KMS-11 (cell line): ENCODE data around the gene KCNK17.

Experiments
- H2AFZ ChIP-seq: fragments of 200-600 bp; sonication (generic); 2 replicates; pipeline ENCODE4 v1.6.1; 2016; ENCODE audit warnings: antibody characterized with exemption, mixed run types, low read depth
- H3K27ac ChIP-seq: fragments of 200-600 bp; sonication (generic); 2 replicates; pipeline ENCODE4 v1.6.1; 2016; ENCODE audit warnings: mild to moderate bottlenecking, mixed run types
- H3K27me3 ChIP-seq: fragments of 200-600 bp; sonication (generic); 2 replicates; pipeline ENCODE4 v1.6.1; 2017; ENCODE audit warnings: mild to moderate bottlenecking, low read depth, mixed run types, moderate library complexity; ENCODE audit not compliant: insufficient read depth
- H3K36me3 ChIP-seq: fragments of 200-600 bp; sonication (generic); 2 replicates; pipeline ENCODE4 v1.6.1; 2017; ENCODE audit warnings: mild to moderate bottlenecking, mixed run types; ENCODE audit not compliant: insufficient read depth
- H3K4me1 ChIP-seq: fragments of 200-600 bp; sonication (generic); 2 replicates; pipeline ENCODE4 v1.6.1; 2016; ENCODE audit warnings: mild to moderate bottlenecking, low read depth, mixed run types; ENCODE audit not compliant: poor library complexity, severe bottlenecking
- H3K4me2 ChIP-seq: fragments of 200-600 bp; sonication (generic); 2 replicates; pipeline ENCODE4 v1.7.0; 2016; ENCODE audit warnings: mild to moderate bottlenecking, mixed run types
- H3K4me3 ChIP-seq: fragments of 200-600 bp; sonication (generic); IDR thresholded peaks from 2 replicates; pipeline ENCODE4 v1.6.1; 2017; ENCODE audit warnings: low read depth, low read length, mixed read lengths; ENCODE audit not compliant: insufficient read depth
- H3K79me2 ChIP-seq: fragments of 200-600 bp; sonication (generic); 2 replicates; pipeline ENCODE4 v1.6.1; 2016; ENCODE audit warnings: low read depth, mixed run types; ENCODE audit not compliant: insufficient read depth
- H3K9ac ChIP-seq: fragments of 200-600 bp; sonication (generic); 2 replicates; pipeline ENCODE4 v1.6.1; 2016; ENCODE audit warnings: mild to moderate bottlenecking, mixed run types
- H4K20me1 ChIP-seq: fragments of 200-600 bp; sonication (generic); 2 replicates; pipeline ENCODE4 v1.6.1; 2016; ENCODE audit warnings: mild to moderate bottlenecking, mixed run types; ENCODE audit not compliant: insufficient read depth
- TF ChIP-seq, protein P1 (sequence below): fragments of 200-600 bp; sonication (generic); conservative IDR thresholded peaks from 2 replicates; pipeline ENCODE4 v1.6.1; 2017; ENCODE audit warnings: low read depth, mild to moderate bottlenecking, antibody characterized with exemption, low read length, moderate library complexity, mixed read lengths

The KCNK17 gene

GRCh38 chr6:39319621-39320362, 5.6 kb upstream of the KCNK17 start:
- Histone ChIP-seq H2AFZ (no peak overlapping the region), H3K9ac (no peak overlapping the region), H3K27me3 (no peaks in the 10 kb centered on the region)

DNA sequence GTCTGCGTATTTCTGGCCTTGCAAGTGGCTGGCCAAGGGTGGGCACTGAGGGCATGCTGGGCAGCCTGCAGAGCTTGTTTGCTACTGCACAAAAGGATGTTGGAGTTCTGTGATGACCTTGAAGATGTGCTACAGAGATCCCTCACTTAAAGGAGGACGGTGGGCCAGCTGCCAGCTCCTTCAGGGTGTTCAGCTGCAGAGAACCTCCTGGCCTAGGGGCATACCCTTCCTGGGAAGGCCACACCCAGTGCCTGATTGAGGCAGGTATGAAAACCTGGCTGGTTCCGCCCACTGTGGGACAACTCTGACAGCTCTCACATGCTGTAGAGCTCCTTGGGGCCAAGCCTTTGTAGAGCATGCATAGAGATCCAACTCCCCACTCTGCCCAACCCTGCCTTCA, 3.0 kb upstream of the KCNK17 start:
- Histone ChIP-seq H3K79me2 (no peaks in the 10 kb centered on the region), H3K36me3 (no peaks in the 10 kb centered on the region), H3K27me3 (no peaks in the 10 kb centered on the region), H3K4me3 (no peak overlapping the region), H4K20me1 (no peaks in the 10 kb centered on the region), H3K9ac (no peak overlapping the region), H3K27ac (no peak overlapping the region), H3K4me1 (no peaks in the 10 kb centered on the region), H3K4me2 (no peak overlapping the region), H2AFZ (no peak overlapping the region)
- TF ChIP-seq, protein P1, sequence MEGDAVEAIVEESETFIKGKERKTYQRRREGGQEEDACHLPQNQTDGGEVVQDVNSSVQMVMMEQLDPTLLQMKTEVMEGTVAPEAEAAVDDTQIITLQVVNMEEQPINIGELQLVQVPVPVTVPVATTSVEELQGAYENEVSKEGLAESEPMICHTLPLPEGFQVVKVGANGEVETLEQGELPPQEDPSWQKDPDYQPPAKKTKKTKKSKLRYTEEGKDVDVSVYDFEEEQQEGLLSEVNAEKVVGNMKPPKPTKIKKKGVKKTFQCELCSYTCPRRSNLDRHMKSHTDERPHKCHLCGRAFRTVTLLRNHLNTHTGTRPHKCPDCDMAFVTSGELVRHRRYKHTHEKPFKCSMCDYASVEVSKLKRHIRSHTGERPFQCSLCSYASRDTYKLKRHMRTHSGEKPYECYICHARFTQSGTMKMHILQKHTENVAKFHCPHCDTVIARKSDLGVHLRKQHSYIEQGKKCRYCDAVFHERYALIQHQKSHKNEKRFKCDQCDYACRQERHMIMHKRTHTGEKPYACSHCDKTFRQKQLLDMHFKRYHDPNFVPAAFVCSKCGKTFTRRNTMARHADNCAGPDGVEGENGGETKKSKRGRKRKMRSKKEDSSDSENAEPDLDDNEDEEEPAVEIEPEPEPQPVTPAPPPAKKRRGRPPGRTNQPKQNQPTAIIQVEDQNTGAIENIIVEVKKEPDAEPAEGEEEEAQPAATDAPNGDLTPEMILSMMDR = no peak

More at GRCh38 chr6:39319621-39320362, 5.6 kb upstream of the KCNK17 start:
- no peaks in the 10 kb centered on the region for H3K79me2 ChIP-seq
- no peaks in the 10 kb centered on the region for H3K36me3 ChIP-seq
- no peaks in the 10 kb centered on the region for H3K4me1 ChIP-seq
- H3K4me3 ChIP-seq = no peak overlapping the region
- H3K4me2 ChIP-seq = no peak overlapping the region
- TF ChIP-seq, protein P1 = no peak
- H3K27ac ChIP-seq = no peak overlapping the region
- H4K20me1 ChIP-seq = no peaks in the 10 kb centered on the region

- TF ChIP-seq, protein P1 = no peak
- H4K20me1 ChIP-seq = no peaks in the 10 kb centered on the region
- H3K36me3 ChIP-seq = no peaks in the 10 kb centered on the region
- H3K4me2 ChIP-seq = no peak overlapping the region
- no peak overlapping the region for H2AFZ ChIP-seq
- no peak overlapping the region for H3K27ac ChIP-seq
- H3K4me1 ChIP-seq = no peaks in the 10 kb centered on the region
- H3K79me2 ChIP-seq = no peaks in the 10 kb centered on the region
- no peak overlapping the region for H3K9ac ChIP-seq
- H3K4me3 ChIP-seq = no peak overlapping the region
- no peaks in the 10 kb centered on the region for H3K27me3 ChIP-seq
Observed at GRCh38 chr6:39313526-39314272, 520 bp downstream of the KCNK17 start.

DNA sequence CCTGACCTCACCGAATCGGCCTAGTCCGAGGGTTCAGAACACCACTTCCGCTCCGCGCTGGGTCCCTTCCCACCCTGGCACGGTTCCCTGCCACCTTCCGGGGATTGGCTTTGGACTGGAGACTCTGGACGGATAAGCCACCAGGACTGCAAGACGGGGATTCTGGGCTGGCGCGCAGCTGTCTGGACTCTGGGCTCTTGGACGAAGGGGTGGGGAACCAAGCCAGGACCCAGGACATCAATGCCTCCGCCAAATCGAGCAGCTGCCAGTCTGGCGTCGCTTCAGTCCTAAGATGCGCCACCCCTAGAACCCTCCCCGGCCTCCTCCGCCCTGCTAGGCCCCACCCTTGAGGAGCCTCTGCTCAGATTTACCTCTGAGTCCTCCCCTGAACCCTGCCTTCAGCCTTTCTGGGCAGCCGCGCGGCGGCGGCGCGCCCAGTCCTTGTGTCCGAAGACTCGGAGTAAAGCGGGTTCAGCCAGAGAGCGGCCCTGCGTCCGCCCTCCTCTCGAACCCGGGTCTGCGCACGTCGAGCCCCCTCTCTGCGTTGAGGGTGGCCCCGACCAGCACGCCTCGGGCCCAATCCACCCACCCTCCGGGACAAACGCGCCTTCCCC, 1.2 kb downstream of the KCNK17 start:
- no peak overlapping the region for H3K9ac ChIP-seq
- TF ChIP-seq, protein P1 = no peak
- H4K20me1 ChIP-seq = no peaks in the 10 kb centered on the region
- no peak overlapping the region for H3K4me3 ChIP-seq
- H2AFZ ChIP-seq = no peak overlapping the region
- H3K4me2 ChIP-seq = no peak overlapping the region
- H3K27me3 ChIP-seq = no peaks in the 10 kb centered on the region
- H3K36me3 ChIP-seq = no peaks in the 10 kb centered on the region
- H3K27ac ChIP-seq = no peak overlapping the region
- H3K4me1 ChIP-seq = no peaks in the 10 kb centered on the region
- no peaks in the 10 kb centered on the region for H3K79me2 ChIP-seq
